Measurements from ENCODE around the gene PALLD.
"Not testable (repeated sequence)": the region's sequence is repeated elsewhere in the genome, so short reads cannot be mapped to it uniquely, and the experiment has no call there.

The PALLD gene

GRCh38 chr4:168797738-168798375 is 301.0 kb downstream of the PALLD start:
- no peak overlapping the region for H3K9ac ChIP-seq (ENCODE audit: low read length)
- no peak for TF ChIP-seq EZH2 (IDR thresholded peaks at IDR 0.05; ENCODE audit: borderline replicate concordance, low read length)
- no peak for TF ChIP-seq CTCF (IDR thresholded peaks at IDR 0.05; ENCODE audit: low read length)
- no peak overlapping the region for H3K27ac ChIP-seq (ENCODE audit: low read depth, low read length, poor library complexity, severe bottlenecking)
- no peak overlapping the region for H3K4me2 ChIP-seq (ENCODE audit: low read length)
- no peaks in the 10 kb centered on the region for H3K27me3 ChIP-seq (ENCODE audit: insufficient read depth, low read length)
- H3K36me3 ChIP-seq (ENCODE audit: insufficient read depth, low read length) = no peaks in the 10 kb centered on the region
- H3K79me2 ChIP-seq (ENCODE audit: insufficient read depth, low read length) = no peaks in the 10 kb centered on the region
- H4K20me1 ChIP-seq (ENCODE audit: insufficient read depth, low read length) = no peaks in the 10 kb centered on the region
- H3K4me1 ChIP-seq (ENCODE audit: insufficient read depth, low read length, severe bottlenecking) = no peaks in the 10 kb centered on the region
- H2AFZ ChIP-seq (ENCODE audit: low read length) = no peak overlapping the region
- no peaks in the 10 kb centered on the region for H3K9me2 ChIP-seq (ENCODE audit: low read depth, low read length)
- no peak overlapping the region for H3K4me3 ChIP-seq (ENCODE audit: low read depth, low read length, poor library complexity, severe bottlenecking)
- H3K9me3 ChIP-seq (ENCODE audit: low read length) = no peaks in the 10 kb centered on the region
- H3F3A ChIP-seq (ENCODE audit: insufficient read depth, low read length) = no peaks in the 10 kb centered on the region

- H3K27me3 ChIP-seq (ENCODE audit: insufficient read depth, low read length) = no peaks in the 10 kb centered on the region
- no peaks in the 10 kb centered on the region for H3F3A ChIP-seq (ENCODE audit: insufficient read depth, low read length)
- no peak overlapping the region for H3K27ac ChIP-seq (ENCODE audit: low read depth, low read length, poor library complexity, severe bottlenecking)
- H4K20me1 ChIP-seq (ENCODE audit: insufficient read depth, low read length) = no peaks in the 10 kb centered on the region
- H3K4me1 ChIP-seq (ENCODE audit: insufficient read depth, low read length, severe bottlenecking) = no peaks in the 10 kb centered on the region
- H3K9me3 ChIP-seq (ENCODE audit: low read length) = no peaks in the 10 kb centered on the region
- no peak overlapping the region for H2AFZ ChIP-seq (ENCODE audit: low read length)
- H3K79me2 ChIP-seq (ENCODE audit: insufficient read depth, low read length) = no peaks in the 10 kb centered on the region
- H3K4me2 ChIP-seq (ENCODE audit: low read length) = no peak overlapping the region
- no peaks in the 10 kb centered on the region for H3K9me2 ChIP-seq (ENCODE audit: low read depth, low read length)
- no peak overlapping the region for H3K4me3 ChIP-seq (ENCODE audit: low read depth, low read length, poor library complexity, severe bottlenecking)
- no peak for TF ChIP-seq CTCF (IDR thresholded peaks at IDR 0.05; ENCODE audit: low read length)
- TF ChIP-seq EZH2 (IDR thresholded peaks at IDR 0.05; ENCODE audit: borderline replicate concordance, low read length) = no peak
- H3K36me3 ChIP-seq (ENCODE audit: insufficient read depth, low read length) = no peaks in the 10 kb centered on the region
- H3K9ac ChIP-seq (ENCODE audit: low read length) = no peak overlapping the region
Observed at GRCh38 chr4:168800926-168801325, 304.1 kb downstream of the PALLD start.

GRCh38 chr4:168802222-168802621 is 305.4 kb downstream of the PALLD start:
- Histone ChIP-seq H3K4me1 (ENCODE audit: insufficient read depth, low read length, severe bottlenecking) (no peaks in the 10 kb centered on the region), H3K9ac (ENCODE audit: low read length) (no peak overlapping the region), H4K20me1 (ENCODE audit: insufficient read depth, low read length) (no peaks in the 10 kb centered on the region), H3K4me3 (ENCODE audit: low read depth, low read length, poor library complexity, severe bottlenecking) (no peak overlapping the region), H3K79me2 (ENCODE audit: insufficient read depth, low read length) (no peaks in the 10 kb centered on the region), H3K36me3 (ENCODE audit: insufficient read depth, low read length) (no peaks in the 10 kb centered on the region), H3K27ac (ENCODE audit: low read depth, low read length, poor library complexity, severe bottlenecking) (no peak overlapping the region), H3K27me3 (ENCODE audit: insufficient read depth, low read length) (no peaks in the 10 kb centered on the region), H3K9me2 (ENCODE audit: low read depth, low read length) (no peaks in the 10 kb centered on the region), H3K4me2 (ENCODE audit: low read length) (no peak overlapping the region), H3F3A (ENCODE audit: insufficient read depth, low read length) (no peaks in the 10 kb centered on the region), H3K9me3 (ENCODE audit: low read length) (no peaks in the 10 kb centered on the region), H2AFZ (ENCODE audit: low read length) (no peak overlapping the region)
- TF ChIP-seq CTCF (IDR thresholded peaks at IDR 0.05; ENCODE audit: low read length) (no peak), EZH2 (IDR thresholded peaks at IDR 0.05; ENCODE audit: borderline replicate concordance, low read length) (no peak)

GRCh38 chr4:168803052-168803451 is 306.2 kb downstream of the PALLD start:
- H2AFZ ChIP-seq (ENCODE audit: low read length); H3K36me3 ChIP-seq (ENCODE audit: insufficient read depth, low read length); H4K20me1 ChIP-seq (ENCODE audit: insufficient read depth, low read length); H3K79me2 ChIP-seq (ENCODE audit: insufficient read depth, low read length); H3K27ac ChIP-seq (ENCODE audit: low read depth, low read length, poor library complexity, severe bottlenecking); H3F3A ChIP-seq (ENCODE audit: insufficient read depth, low read length); H3K27me3 ChIP-seq (ENCODE audit: insufficient read depth, low read length); H3K4me1 ChIP-seq (ENCODE audit: insufficient read depth, low read length, severe bottlenecking); H3K9ac ChIP-seq (ENCODE audit: low read length); H3K9me2 ChIP-seq (ENCODE audit: low read depth, low read length); H3K4me3 ChIP-seq (ENCODE audit: low read depth, low read length, poor library complexity, severe bottlenecking); H3K9me3 ChIP-seq (ENCODE audit: low read length); H3K4me2 ChIP-seq (ENCODE audit: low read length): not testable (repeated sequence)
